AG10803 (cell line): ENCODE data around the gene PDSS2.
"Not testable (repeated sequence)": the region's sequence is repeated elsewhere in the genome, so short reads cannot be mapped to it uniquely, and the experiment has no call there.

ENCODE experiments used
- DNase-seq: peaks from one replicate; pipeline ENCODE4 v3.0.0; 2010; ENCODE audit warnings: low read depth
- H3K4me3 ChIP-seq: 2 replicates; pipeline ENCODE4 v1.5.1; 2011; ENCODE audit warnings: mild to moderate bottlenecking, low read length, control low read depth
- CTCF ChIP-seq: conservative IDR thresholded peaks from 2 replicates; pipeline ENCODE4 v1.5.1; 2011; ENCODE audit warnings: mild to moderate bottlenecking, low read length, control low read depth, inconsistent platforms

The PDSS2 gene

GRCh38 chr6:107152638-107153430, 306.5 kb downstream of the PDSS2 start:
- DNase-seq = no peak
- no peak for TF ChIP-seq CTCF
- no peak overlapping the region for H3K4me3 ChIP-seq

DNA sequence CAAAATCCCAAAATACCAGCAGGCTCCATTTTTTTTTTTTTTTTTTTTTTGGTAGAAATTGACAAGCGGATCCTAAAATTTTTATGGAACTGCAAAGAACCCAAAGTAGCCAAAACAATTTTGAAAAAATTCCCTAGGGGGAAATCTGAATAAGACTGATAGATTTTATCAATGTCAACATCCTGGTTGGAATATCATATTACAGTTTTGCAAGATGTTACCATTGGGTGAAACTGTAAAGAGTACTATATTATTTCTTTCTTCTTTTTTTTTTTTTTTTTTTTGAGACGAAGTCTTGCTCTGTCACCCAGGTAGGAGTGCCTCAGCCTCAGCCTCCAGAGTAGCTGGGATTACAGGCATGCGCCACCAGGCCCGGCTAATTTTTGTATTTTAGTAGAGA, 314.7 kb downstream of the PDSS2 start:
- H3K4me3 ChIP-seq = no peak overlapping the region
- DNase-seq = no peak

GRCh38 chr6:107144014-107144413, 315.4 kb downstream of the PDSS2 start:
- no peak for DNase-seq
- no peak overlapping the region for H3K4me3 ChIP-seq
- no peak for TF ChIP-seq CTCF

More for the DNA sequence above, 314.7 kb downstream of the PDSS2 start:
- no peak for TF ChIP-seq CTCF

- no peak for TF ChIP-seq CTCF
- H3K4me3 ChIP-seq = no peak overlapping the region
- no peak for DNase-seq
Observed at GRCh38 chr6:107140581-107140980, 318.8 kb downstream of the PDSS2 start.

DNA sequence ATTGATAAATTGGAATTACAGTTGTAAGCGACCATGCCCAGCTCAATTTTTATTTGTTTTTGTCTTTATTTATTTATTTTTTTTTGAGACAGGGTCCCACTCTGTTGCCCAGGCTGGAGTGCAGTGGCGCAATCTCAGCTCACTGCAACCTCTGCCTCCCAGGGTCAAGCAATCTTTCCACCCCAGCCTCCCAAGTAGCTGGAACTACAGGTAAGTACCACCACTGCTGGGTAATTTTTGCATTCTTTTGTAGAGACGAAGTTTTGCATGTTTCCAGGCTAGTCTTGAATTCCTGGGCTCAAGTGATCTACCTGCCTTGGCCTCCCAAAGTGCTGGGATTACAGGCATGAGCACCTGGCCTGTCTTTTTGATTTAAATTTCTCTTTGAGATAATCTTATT, 323.0 kb downstream of the PDSS2 start:
- DNase-seq, H3K4me3 ChIP-seq: not testable (repeated sequence)

DNA sequence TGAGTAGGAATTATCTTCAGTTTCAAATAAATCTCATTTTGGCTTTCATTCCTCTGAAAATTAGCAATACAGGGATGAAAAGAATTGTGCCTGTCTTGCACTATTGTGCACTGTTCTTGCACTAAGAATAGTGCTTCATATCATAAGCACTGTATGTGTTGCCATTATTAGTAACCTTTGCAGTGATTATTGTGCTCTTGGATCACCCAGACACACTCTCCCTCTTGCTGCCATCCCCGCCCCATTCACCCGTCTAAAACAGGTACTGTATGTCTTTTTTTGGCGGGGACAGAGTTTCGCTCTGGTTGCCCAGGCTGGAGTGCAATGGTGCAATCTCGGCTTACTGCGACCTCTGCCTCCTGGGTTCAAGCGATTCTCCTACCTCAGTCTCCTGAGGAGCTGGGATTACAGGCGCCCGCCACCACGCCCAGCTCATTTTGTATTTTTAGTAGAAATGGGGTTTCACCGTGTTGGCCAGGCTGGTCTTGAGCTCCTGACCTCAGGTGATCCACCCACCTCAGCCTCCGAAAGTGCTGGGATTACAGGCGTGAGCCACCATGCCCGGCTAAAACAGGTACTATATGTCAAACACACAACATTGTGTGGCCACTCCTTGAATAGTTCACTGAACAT, 324.2 kb downstream of the PDSS2 start:
- DNase-seq, H3K4me3 ChIP-seq: not testable (repeated sequence)

DNA sequence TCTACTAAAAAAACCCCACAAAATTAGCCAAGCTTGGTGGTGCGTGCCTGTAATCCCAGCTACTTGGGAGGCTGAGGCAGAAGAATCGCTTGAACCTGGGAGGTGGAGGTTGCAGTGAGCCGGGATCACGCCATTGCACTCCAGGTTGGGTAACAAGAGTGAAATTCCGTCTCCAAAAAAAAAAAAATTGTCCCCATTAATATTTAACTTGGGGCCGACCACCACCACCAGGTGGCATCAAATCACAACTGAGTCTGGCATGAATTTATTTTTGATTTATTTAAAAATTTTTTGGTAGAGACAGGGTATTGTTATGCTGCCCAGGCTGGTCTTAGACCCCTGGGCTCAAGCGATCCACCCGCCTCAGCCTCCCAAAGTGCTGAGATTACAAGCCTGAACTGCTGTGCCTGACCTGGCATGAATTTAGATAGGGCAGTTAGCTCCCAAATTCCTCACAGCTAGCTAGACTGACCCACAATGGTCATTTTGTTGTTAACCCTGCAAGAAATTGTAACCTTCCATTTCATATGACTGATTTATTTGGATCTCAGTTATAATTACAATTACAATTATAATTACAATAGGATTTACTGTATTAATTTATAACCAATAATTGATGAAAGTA, 326.9 kb downstream of the PDSS2 start:
- no peak for DNase-seq
- peak; percentile 44 for TF ChIP-seq CTCF

DNA sequence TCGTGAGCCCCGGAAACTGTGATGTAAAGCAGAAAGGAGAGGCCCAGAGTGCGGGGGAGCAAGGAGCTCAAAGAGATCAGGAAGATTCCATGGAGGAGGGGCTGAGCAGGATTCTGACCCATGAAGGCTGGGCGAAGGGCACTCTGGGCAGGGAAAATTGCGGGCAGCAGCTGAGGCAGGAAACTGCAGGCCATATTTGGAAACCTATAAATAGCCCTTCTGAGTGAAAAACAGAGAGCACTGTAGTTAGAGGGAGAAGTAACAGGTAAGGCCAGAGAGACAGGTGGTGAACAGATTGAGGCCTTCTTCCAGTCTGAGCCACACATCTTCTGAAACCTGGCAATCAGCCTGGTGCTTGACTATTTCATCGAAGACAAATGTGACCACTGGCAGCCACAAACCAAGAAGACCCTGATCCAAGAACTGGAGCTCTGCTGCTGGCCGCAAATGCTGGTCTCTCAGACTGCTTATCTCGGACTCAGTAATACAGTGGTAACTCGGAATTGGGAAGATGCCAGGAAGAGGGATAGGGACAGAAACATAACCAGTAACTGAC, 329.9 kb downstream of the PDSS2 start:
- no peak for DNase-seq
- no peak overlapping the region for H3K4me3 ChIP-seq
- no peak for TF ChIP-seq CTCF

More for the DNA sequence above, 326.9 kb downstream of the PDSS2 start:
- H3K4me3 ChIP-seq = no peak overlapping the region
